LNCAP (cell line): ENCODE measurements around the gene C3orf20.

Experiments used
- TF ChIP-seq, protein P1 (sequence below): fragments of 450-650 bp; IDR thresholded peaks from 2 replicates; pipeline ENCODE4 v1.5.1; 2017; ENCODE audit warnings: mild to moderate bottlenecking

The C3orf20 gene

GRCh38 chr3:14784087-14784681 lies 109.2 kb downstream of the C3orf20 start:
- TF ChIP-seq, protein P1, sequence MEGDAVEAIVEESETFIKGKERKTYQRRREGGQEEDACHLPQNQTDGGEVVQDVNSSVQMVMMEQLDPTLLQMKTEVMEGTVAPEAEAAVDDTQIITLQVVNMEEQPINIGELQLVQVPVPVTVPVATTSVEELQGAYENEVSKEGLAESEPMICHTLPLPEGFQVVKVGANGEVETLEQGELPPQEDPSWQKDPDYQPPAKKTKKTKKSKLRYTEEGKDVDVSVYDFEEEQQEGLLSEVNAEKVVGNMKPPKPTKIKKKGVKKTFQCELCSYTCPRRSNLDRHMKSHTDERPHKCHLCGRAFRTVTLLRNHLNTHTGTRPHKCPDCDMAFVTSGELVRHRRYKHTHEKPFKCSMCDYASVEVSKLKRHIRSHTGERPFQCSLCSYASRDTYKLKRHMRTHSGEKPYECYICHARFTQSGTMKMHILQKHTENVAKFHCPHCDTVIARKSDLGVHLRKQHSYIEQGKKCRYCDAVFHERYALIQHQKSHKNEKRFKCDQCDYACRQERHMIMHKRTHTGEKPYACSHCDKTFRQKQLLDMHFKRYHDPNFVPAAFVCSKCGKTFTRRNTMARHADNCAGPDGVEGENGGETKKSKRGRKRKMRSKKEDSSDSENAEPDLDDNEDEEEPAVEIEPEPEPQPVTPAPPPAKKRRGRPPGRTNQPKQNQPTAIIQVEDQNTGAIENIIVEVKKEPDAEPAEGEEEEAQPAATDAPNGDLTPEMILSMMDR, result no peak

GRCh38 chr3:14785207-14786155 lies 110.5 kb downstream of the C3orf20 start:
- TF ChIP-seq, protein P1, result no peak

GRCh38 chr3:14786369-14786768 lies 111.4 kb downstream of the C3orf20 start:
- TF ChIP-seq, protein P1, result no peak

- TF ChIP-seq, protein P1, result no peak
These were observed 112.7 kb downstream of the C3orf20 start for GRCh38 chr3:14787630-14788029.

GRCh38 chr3:14788644-14789043 lies 113.7 kb downstream of the C3orf20 start:
- TF ChIP-seq, protein P1, result no peak

GRCh38 chr3:14789221-14789620 lies 114.3 kb downstream of the C3orf20 start:
- TF ChIP-seq, protein P1, result no peak

- TF ChIP-seq, protein P1, result no peak
These were observed 114.8 kb downstream of the C3orf20 start for GRCh38 chr3:14789640-14790285.
